GM23248 (cell line): ENCODE data around the gene RBM15.

Experiments
- EZH2 ChIP-seq: fragments of 200-600 bp; sonication (generic); IDR thresholded peaks from 2 replicates; pipeline ENCODE4 v1.6.1; 2018; ENCODE audit warnings: antibody characterized with exemption, mild to moderate bottlenecking; ENCODE audit not compliant: insufficient read depth, poor library complexity, severe bottlenecking
- EZH2phosphoT487 ChIP-seq: fragments of 200-600 bp; sonication (generic); IDR thresholded peaks from 2 replicates; pipeline ENCODE4 v1.6.1; 2018; ENCODE audit warnings: antibody characterized with exemption, moderate library complexity, mild to moderate bottlenecking, low read depth; ENCODE audit not compliant: insufficient read depth

DNA sequence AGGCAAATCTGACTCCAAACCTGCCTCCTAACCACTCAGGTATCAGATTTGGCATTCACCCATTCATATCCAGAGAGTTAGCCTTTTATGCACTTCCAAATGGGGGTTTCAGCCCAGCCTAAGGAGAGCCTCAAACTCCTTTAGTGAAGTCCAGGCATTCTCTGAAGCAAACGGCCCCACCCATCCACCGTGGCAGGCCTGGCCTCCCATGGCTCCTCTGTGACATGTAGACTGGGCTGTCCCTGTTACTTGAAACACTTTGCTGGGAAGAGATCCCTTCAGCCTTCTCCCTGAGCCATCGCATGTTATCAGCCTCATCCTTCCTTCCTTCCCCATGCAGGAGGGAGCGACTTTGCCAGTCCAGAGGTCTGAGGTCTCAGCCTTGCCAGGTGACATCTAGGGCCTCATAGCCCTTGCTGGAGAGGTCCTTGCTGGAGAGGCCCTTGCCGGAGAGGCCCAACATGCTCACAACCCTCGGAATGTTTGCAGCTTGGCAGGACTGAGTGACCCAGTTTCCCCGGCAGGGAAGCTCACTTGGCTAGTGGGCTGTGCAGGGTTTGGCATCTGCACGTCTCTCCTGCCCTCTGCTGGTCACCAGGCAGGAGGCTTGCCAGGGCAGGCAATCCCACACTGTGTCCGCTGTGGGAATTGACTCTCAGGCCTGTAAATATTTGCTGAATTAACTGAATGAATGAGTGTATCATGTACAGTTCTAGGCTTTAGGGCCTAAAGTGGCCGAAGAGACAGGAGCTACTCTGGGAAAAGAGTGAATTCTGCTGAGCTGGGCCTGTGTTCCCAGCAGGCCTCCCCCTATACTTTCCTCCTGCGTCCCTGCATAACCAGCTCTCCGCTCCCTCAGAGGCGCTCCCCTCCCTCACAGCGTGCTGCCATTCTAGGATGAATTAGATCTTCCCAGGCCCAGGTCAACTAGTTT lies 26.7 kb upstream of the RBM15 start:
- TF ChIP-seq EZH2phosphoT487 (no peak), EZH2 (no peak)
